Common myeloid progenitor, CD34-positive (primary cell): ENCODE data around the gene SCGB3A1.

Experiments used
- CTCF ChIA-PET: fragments of 350-600 bp; sonication (Branson Sonifier 250); formaldehyde crosslinking; loops from one replicate; lab custom pipeline; 2021; ENCODE audit warnings: antibody characterized with exemption; lab: Charles Lee
- POLR2A ChIA-PET: fragments of 350-600 bp; sonication (Branson Sonifier 250); formaldehyde crosslinking; loops from one replicate; lab custom pipeline; 2021; ENCODE audit warnings: antibody characterized with exemption; lab: Charles Lee
- DNase-seq, 3 donors: peaks; one replicate each; pipeline versions ENCODE4 v3.0.0 to v3.0.0-alpha.2; 2013
- H3K27ac ChIP-seq, 2 experiments: 1 replicate in 1 of 2; 2 replicates in 1 of 2; pipeline ENCODE4 v1.7.0; 2013; ENCODE audit warnings: inconsistent platforms in 2 of 2, low read length in 2 of 2, mild to moderate bottlenecking in 2 of 2, low read depth in 1 of 2, moderate library complexity in 1 of 2; ENCODE audit not compliant: severe bottlenecking in 2 of 2, insufficient read depth in 1 of 2, poor library complexity in 1 of 2
- H3K27me3 ChIP-seq, 5 experiments: replicated peaks in 2 of 5; 1 replicate in 3 of 5; 2 replicates in 2 of 5; pipeline versions ENCODE4 v1.6.1 to v1.7.0; 2013; ENCODE audit warnings: low read length in 4 of 5, mild to moderate bottlenecking in 2 of 5, moderate library complexity in 2 of 5, inconsistent platforms in 1 of 5; ENCODE audit not compliant: insufficient read depth in 5 of 5, control insufficient read depth in 4 of 5
- H3K36me3 ChIP-seq, 4 experiments: 1 replicate in 2 of 4; 2 replicates in 2 of 4; pipeline versions ENCODE4 v1.6.1 to v1.7.0; 2013; ENCODE audit warnings: low read length in 3 of 4, control low read depth in 1 of 4, mild to moderate bottlenecking in 1 of 4; ENCODE audit not compliant: control insufficient read depth in 4 of 4, insufficient read depth in 4 of 4
- H3K4me1 ChIP-seq, 4 experiments: 1 replicate in 3 of 4; 2 replicates in 1 of 4; pipeline versions ENCODE4 v1.6.1 to v1.7.1; 2013; ENCODE audit warnings: low read length in 3 of 4, mild to moderate bottlenecking in 3 of 4, control low read depth in 1 of 4, inconsistent platforms in 1 of 4, moderate library complexity in 1 of 4; ENCODE audit not compliant: control insufficient read depth in 4 of 4, insufficient read depth in 4 of 4; ENCODE audit errors: control extremely low read depth in 1 of 4
- H3K4me3 ChIP-seq, 7 experiments: 1 replicate in 4 of 7; 2 replicates in 3 of 7; pipeline versions ENCODE4 v1.5.1 to v1.7.0; 2013; ENCODE audit warnings: mild to moderate bottlenecking in 7 of 7, low read length in 6 of 7, moderate library complexity in 6 of 7, inconsistent platforms in 2 of 7, low read depth in 2 of 7, control low read depth in 1 of 7; ENCODE audit not compliant: insufficient read depth in 4 of 7, control insufficient read depth in 1 of 7; ENCODE audit errors: extremely low read depth in 1 of 7
- H3K9me3 ChIP-seq, 5 experiments: 1 replicate in 4 of 5; 2 replicates in 1 of 5; pipeline versions ENCODE4 v1.6.1 to v1.7.1; 2013; ENCODE audit warnings: low read length in 4 of 5, mild to moderate bottlenecking in 2 of 5, inconsistent platforms in 1 of 5, low read depth in 1 of 5, moderate library complexity in 1 of 5; ENCODE audit not compliant: control insufficient read depth in 4 of 5, insufficient read depth in 2 of 5; ENCODE audit errors: control extremely low read depth in 1 of 5
- WGBS: methylation state at CpG from one replicate; pipeline ENCODE4 v1.1.5; 2013; ENCODE audit not compliant: insufficient coverage; 5-methylcytosine and 5-hydroxymethylcytosine counted together

The SCGB3A1 gene

GRCh38 chr5:180599590-180599914 is 8.3 kb upstream of the SCGB3A1 start:
- no peaks in the 10 kb centered on the region for H3K9me3 ChIP-seq
- no peaks in the 10 kb centered on the region for H3K27me3 ChIP-seq
- DNase-seq: no peak
- CTCF ChIA-PET: interaction anchor here (0.6 to 1.7 kb wide), 2 partner anchors 12 to 74 kb away, joined by 3 to 4 read pairs; no protein-coding TSS in a partner anchor
- no peak overlapping the region for H3K27ac ChIP-seq
- H3K36me3 ChIP-seq: no peaks in the 10 kb centered on the region
- WGBS: 94% methylated on average over 6 of the region's 6 CpGs
- no peaks in the 10 kb centered on the region for H3K4me1 ChIP-seq
- POLR2A ChIA-PET: no interaction called here
- no peak overlapping the region for H3K4me3 ChIP-seq

DNA sequence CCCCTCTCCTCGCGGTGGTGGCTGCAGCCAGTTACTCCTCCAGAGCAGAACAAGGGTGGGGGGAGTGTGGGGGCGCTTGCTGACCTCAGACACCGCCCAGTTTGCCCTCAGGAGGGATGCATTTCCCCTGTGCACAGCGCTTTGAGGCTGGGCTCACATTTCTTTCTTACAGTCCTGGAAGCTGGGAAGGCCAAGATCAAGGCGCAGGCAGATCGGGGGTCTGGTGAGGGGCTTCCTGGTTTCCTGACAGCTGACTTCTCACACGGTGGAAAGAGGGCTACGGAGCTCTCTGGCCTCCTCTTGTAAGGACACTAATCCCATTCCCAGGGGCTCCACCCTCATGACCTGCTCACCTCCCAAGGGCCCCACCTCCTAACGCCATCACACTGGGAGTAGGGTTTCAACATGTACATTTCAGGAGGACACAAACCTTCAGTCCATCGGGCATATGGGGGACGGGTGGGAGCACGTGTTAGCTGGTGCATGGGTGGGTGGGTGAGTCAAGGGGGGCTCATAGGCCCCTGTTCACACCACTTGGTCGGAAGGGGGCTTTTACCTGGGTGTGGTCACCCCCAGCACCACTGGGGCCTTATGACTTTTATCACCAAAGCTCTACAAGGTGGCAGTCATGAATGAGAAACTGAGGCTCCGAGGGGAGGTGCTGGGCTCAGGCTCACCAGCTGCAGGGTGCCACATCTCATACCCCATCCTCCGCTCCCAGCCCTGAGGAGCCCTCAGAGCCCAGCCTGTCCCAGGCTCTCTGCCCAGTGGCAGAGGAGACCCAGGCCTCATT is 7.7 kb upstream of the SCGB3A1 start:
- H3K27me3 ChIP-seq: no peaks in the 10 kb centered on the region
- no peak overlapping the region for H3K4me3 ChIP-seq
- ChIA-PET POLR2A (no interaction called here), CTCF (interaction anchor here (0.6 to 1.7 kb wide), 2 partner anchors 13 to 73 kb away, joined by 3 to 4 read pairs; no protein-coding TSS in a partner anchor)
- no peak for DNase-seq
- H3K9me3 ChIP-seq: no peaks in the 10 kb centered on the region
- H3K27ac ChIP-seq: no peak overlapping the region
- H3K36me3 ChIP-seq: no peaks in the 10 kb centered on the region
- no peaks in the 10 kb centered on the region for H3K4me1 ChIP-seq
- 94% methylated on average over 10 of the region's 16 CpGs for WGBS

DNA sequence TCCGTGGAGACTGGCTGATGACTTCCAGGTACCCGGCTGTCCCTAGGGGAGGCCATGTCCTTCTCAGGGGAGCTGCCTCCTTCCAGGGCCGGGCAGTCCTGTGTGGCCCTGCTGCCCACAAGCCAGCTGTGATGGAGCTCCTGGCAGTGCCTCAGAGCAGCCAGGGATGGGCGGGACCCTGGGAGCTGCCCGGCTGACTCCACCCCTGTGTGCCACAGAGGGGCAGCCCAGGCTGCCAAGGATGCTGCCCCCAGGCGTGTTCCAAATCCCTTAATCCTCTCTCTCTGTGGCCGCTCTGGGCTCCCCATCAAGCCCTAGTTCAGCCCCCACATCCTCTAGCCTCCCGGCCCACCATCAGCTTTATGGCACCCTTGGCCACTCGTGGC is 7.0 kb upstream of the SCGB3A1 start:
- 97% methylated on average over 7 of the region's 9 CpGs for WGBS
- DNase-seq: no peak
- H3K36me3 ChIP-seq: no peaks in the 10 kb centered on the region
- no peak overlapping the region for H3K27ac ChIP-seq
- H3K27me3 ChIP-seq: peaks cover 0 to 3% (median 0%) of the 10 kb centered on the region in 5 experiments
- no peaks in the 10 kb centered on the region for H3K9me3 ChIP-seq
- ChIA-PET POLR2A (no interaction called here), CTCF (no interaction called here)
- no peaks in the 10 kb centered on the region for H3K4me1 ChIP-seq
- no peak overlapping the region for H3K4me3 ChIP-seq

DNA sequence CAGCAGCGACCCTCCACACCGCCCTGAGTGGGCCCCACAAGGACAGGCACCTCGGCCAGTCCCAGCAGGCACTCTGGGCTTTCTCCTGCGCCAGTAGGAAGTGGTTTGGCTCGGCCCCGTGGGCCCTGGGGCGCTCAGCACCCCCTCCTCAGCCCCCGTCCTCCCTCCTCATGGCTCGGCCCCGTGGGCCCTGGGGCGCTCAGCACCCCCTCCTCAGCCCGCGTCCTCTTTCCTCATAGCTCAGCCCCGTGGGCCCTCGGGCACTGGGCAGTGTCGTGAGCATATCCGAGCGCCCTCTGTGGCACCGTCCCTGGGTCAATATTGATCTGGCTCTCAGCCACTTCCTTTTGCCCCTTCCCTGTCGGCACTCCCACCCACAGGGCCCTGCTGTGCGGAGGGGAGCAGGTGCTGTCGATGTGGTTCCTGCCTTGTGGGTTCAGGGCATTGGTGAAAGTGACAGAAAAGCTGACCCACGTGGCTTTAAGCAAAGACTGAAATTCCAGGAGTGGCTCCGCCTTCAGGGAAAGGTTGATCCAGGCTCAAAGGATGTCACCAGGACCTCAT is 5.5 kb upstream of the SCGB3A1 start:
- ChIA-PET CTCF (interaction anchor here (1.1 kb wide), 1 partner anchor 9 kb away, joined by 3 read pairs; no protein-coding TSS in a partner anchor), POLR2A (no interaction called here)
- DNase-seq: no peak
- H3K9me3 ChIP-seq: no peaks in the 10 kb centered on the region
- H3K36me3 ChIP-seq: no peaks in the 10 kb centered on the region
- 66% methylated on average over 20 of the region's 24 CpGs for WGBS
- peaks cover 0 to 6% (median 3%) of the 10 kb centered on the region in 5 experiments for H3K27me3 ChIP-seq
- H3K4me3 ChIP-seq: no peak overlapping the region
- peaks cover 0 to 1% (median under 1%) of the 10 kb centered on the region in 4 experiments for H3K4me1 ChIP-seq
- no peak overlapping the region for H3K27ac ChIP-seq

DNA sequence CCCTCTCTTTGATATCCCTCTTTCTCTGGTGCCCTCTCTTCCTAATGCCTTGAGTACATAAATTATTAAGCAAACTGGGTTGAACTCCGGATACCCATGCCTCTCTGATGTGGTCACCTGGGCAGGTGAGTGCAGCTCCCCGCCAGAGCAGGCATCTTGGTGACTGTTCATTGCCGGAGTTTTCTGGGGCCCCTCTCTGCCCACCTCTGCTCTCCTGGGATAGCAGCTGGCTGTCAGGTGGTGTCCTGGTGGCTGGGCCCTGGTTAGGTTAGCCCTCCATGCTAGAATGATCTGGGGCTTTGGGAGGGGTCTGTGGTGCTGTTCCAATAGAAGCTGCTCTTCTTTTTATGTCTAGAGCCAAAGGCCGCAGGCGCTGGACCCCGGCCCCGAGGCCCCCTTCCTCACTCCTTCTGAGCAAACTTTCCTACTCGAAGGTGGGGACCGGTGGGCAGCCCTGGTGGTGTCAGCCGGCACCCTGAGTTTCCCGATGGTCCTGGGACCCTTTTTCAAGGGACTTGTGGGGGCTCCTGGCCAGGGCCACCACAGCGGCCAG is 4.9 kb upstream of the SCGB3A1 start:
- Histone ChIP-seq H3K27ac (no peak overlapping the region), H3K36me3 (no peaks in the 10 kb centered on the region), H3K4me1 (peaks cover 0 to 7% (median 6%) of the 10 kb centered on the region in 4 experiments), H3K27me3 (peaks cover 0 to 12% (median 3%) of the 10 kb centered on the region in 5 experiments), H3K9me3 (no peaks in the 10 kb centered on the region), H3K4me3 (no peak overlapping the region)
- CTCF ChIA-PET: interaction anchor here (1.1 kb wide), 1 partner anchor 10 kb away, joined by 3 read pairs; no protein-coding TSS in a partner anchor
- WGBS: 97% methylated on average over 10 of the region's 12 CpGs
- DNase-seq: no peak
- POLR2A ChIA-PET: no interaction called here

DNA sequence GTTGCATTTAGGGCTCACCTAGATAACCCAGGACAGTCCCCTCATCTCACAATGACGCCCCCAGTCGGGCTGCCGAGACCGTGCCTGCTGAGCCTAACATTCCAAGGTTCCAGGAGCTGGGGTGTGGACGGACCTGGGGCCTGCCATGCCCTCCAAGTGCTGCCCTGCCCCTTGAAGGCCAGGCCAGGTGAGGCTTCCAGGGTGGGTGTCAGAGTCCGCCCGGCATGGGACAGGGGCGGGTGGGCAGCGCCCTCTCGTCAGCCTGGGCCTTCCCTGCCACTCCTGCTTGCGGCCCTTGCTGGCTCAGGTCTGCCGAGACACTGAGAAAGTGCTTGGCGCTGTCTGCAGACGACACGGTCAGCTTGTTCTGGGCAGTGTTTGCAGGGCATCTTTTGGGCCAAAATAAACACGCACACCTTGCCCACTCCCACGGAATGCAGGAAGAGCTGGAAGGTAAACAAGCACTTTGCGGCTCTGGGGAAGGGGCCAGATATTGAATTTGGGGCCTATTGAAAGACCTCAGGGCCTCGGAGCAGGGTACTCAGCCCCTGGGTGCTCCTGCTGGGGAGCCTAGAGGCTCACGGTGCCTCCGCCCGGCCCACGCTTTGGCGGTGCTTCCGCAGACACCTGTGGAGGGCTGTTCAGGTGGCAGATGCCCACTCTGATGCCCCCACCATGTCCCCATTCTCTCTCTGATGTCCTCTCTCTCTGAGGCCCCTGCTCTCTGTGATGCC is 4.2 kb upstream of the SCGB3A1 start:
- H3K4me3 ChIP-seq: no peak overlapping the region
- peaks cover 0 to 18% (median 3%) of the 10 kb centered on the region in 5 experiments for H3K27me3 ChIP-seq
- H3K27ac ChIP-seq: no peak overlapping the region
- POLR2A ChIA-PET: interaction anchor here (0.9 kb wide), 1 partner anchor 45 kb away, joined by 3 read pairs; no protein-coding TSS in a partner anchor
- peaks cover 0 to 13% (median 13%) of the 10 kb centered on the region in 4 experiments for H3K4me1 ChIP-seq
- CTCF ChIA-PET: no interaction called here
- WGBS: 98% methylated on average over 21 of the region's 25 CpGs
- no peaks in the 10 kb centered on the region for H3K36me3 ChIP-seq
- no peaks in the 10 kb centered on the region for H3K9me3 ChIP-seq
- DNase-seq: no peak
